ACC112 (cell line): Measurements from ENCODE around the gene EGFR.

Experiments
- H2AFZ ChIP-seq: fragments of 200-600 bp; sonication (generic); one replicate; pipeline ENCODE4 v1.6.0; 2017; ENCODE audit warnings: antibody characterized with exemption, low read length; ENCODE audit not compliant: unreplicated experiment
- H3K27ac ChIP-seq: fragments of 200-600 bp; sonication (generic); 2 replicates; pipeline ENCODE4 v1.5.1; 2014; ENCODE audit warnings: low read depth, mild to moderate bottlenecking, antibody characterized with exemption, low read length, moderate library complexity
- H3K27me3 ChIP-seq: fragments of 200-600 bp; sonication (generic); 2 replicates; pipeline ENCODE4 v1.6.1; 2014; ENCODE audit warnings: mild to moderate bottlenecking, antibody characterized with exemption, low read length, moderate library complexity, mixed read lengths; ENCODE audit not compliant: insufficient read depth
- H3K36me3 ChIP-seq: fragments of 200-600 bp; sonication (generic); 2 replicates; pipeline ENCODE4 v1.6.1; 2016; ENCODE audit warnings: mild to moderate bottlenecking, antibody characterized with exemption, low read length, moderate library complexity, mixed read lengths; ENCODE audit not compliant: insufficient read depth
- H3K4me1 ChIP-seq: fragments of 200-600 bp; sonication (generic); one replicate; pipeline ENCODE4 v1.6.1; 2016; ENCODE audit warnings: low read length, mixed read lengths; ENCODE audit not compliant: insufficient read depth, unreplicated experiment, control insufficient read depth
- H3K4me3 ChIP-seq: fragments of 200-600 bp; sonication (generic); 2 replicates; pipeline ENCODE4 v1.5.1; 2014; ENCODE audit warnings: mild to moderate bottlenecking, low read depth, low read length
- H3K79me2 ChIP-seq: fragments of 200-600 bp; sonication (generic); one replicate; pipeline ENCODE4 v1.6.0; 2016; ENCODE audit warnings: low read length; ENCODE audit not compliant: control insufficient read depth, unreplicated experiment, insufficient read depth

The EGFR gene

DNA sequence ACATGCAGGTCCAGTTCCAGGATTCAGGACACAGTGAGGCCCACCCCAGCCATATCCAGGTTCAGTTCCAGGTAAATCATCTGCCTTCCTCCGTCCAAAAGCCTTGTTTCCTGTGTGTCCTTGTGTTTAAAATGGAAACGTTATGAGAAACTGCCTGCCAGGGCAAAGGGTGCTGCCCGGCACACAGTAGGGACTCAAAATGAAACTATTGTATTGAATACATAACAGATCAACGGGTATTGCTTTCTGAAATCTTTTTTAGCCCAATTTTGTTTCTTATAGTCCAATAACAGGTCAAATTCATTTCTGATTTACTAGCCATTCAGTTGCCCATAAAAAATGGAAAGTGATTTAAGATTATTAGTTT, 115.5 kb downstream of the EGFR start:
- Histone ChIP-seq H3K27me3 (no peaks in the 10 kb centered on the region), H2AFZ (no peak overlapping the region), H3K79me2 (peaks cover 58% of the 10 kb centered on the region), H3K4me3 (peak overlapping the region; percentile 13; the same call in 1 of the 2 replicates), H3K27ac (peak overlapping the region; percentile 99), H3K4me1 (peaks cover 59% of the 10 kb centered on the region), H3K36me3 (peaks cover 21% of the 10 kb centered on the region)

DNA sequence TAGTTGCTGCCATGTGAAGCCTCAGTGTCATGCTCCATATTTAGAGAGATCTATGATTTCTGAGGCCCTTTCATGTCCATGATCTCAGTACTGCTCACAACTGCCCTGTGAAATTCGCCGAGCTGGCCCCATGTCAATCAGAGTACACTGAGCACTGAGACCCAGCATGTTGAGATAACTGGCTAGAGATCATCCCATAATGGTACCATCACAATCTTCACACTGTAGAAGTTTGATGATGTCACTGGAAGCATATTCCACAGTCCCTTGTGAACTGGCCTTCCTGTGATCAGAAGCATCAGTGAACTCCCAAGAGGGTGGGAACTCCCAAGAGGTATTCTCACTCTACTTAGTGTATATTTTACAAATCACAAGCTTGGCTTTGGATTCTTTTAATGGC, 116.0 kb downstream of the EGFR start:
- peak overlapping the region; percentile 13; the same call in 1 of the 2 replicates for H3K4me3 ChIP-seq
- H3K27ac ChIP-seq = peak overlapping the region; percentile 99
- H2AFZ ChIP-seq = no peak overlapping the region
- peaks cover 21% of the 10 kb centered on the region for H3K36me3 ChIP-seq
- H3K79me2 ChIP-seq = peaks cover 59% of the 10 kb centered on the region
- no peaks in the 10 kb centered on the region for H3K27me3 ChIP-seq
- peaks cover 59% of the 10 kb centered on the region for H3K4me1 ChIP-seq

DNA sequence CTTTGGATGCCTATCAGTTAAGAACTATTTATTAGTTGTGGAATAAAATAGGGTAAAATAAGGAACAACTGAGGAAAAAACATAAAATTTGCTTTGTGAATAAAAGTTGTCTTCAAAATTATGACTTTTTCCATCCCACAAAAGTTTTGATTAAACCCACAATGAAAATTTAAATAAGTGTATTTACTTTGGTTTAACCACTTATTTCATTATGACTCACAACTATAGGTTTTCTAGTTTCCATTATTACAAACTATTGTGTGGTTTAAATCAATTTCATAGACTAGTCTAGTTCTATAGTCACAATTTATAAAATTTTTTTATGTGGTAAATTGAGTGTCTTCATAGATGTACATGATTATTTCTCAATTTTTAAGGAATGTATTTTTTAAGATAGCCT, 116.6 kb downstream of the EGFR start:
- Histone ChIP-seq H2AFZ (no peak overlapping the region), H3K4me1 (peaks cover 59% of the 10 kb centered on the region), H3K4me3 (peak overlapping the region; percentile 13; the same call in 1 of the 2 replicates), H3K27me3 (no peaks in the 10 kb centered on the region), H3K27ac (peak overlapping the region; percentile 99), H3K36me3 (peaks cover 21% of the 10 kb centered on the region), H3K79me2 (peaks cover 53% of the 10 kb centered on the region)

DNA sequence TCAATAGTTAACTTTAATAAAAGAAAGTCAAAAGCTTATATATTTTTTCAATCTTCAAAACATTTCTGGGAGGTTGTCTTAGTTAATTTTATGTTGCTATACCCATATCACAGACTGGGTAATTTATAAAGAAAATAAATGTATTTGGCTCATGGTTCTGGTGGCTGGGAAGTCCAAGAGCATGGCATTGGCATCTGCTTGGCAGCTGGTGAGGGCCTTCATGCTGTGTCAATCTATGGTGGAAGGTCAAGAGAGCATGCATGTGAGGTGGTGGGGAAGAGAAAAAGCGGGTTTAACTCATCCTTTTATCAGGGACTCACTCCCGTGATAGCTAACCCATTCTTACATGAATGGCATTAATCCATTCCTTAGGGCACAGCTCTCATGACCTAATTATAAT, 119.8 kb downstream of the EGFR start:
- H3K4me3 ChIP-seq = no peak overlapping the region
- peaks cover 59% of the 10 kb centered on the region for H3K79me2 ChIP-seq
- peak overlapping the region; percentile 88; the same call in 1 of the 2 replicates for H3K27ac ChIP-seq
- peaks cover 43% of the 10 kb centered on the region for H3K4me1 ChIP-seq
- no peaks in the 10 kb centered on the region for H3K27me3 ChIP-seq
- peaks cover 38% of the 10 kb centered on the region for H3K36me3 ChIP-seq
- H2AFZ ChIP-seq = no peak overlapping the region

DNA sequence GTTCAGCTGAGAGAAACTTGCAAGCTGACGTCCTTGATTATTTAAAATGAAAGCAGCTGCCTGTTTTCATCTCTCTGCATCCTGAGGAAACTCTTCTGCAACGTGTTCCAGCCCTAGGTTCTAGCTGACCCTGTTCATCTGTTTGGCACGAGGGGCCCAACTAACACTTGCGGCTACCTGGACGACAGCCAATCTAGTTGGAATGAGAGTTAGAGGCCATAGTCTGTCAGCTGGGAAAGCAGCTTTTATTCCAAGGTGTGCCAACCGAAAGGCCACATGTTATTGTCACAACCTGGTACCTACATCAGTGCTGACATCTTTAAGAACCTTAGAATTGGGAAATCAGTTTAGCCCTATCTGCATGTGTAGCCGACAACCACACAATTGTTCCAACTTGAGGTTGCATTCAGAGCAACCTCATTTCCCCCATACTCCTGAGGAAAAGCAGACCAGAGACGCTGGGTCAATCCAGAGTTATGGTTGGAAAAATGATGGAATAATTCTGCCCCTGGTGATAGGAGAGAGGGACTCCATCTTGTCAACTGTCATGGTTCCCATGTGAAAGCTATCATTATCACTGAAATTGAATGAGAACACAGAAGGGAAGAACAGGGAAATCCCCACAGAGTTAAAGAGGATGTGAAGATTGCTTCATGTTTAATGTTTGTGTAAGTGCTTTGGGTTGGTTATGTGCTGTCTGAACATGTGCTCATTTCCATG, 121.6 kb downstream of the EGFR start:
- Histone ChIP-seq H3K4me3 (peak overlapping the region; percentile 30; the same call in 1 of the 2 replicates), H3K27me3 (no peaks in the 10 kb centered on the region), H3K79me2 (peaks cover 47% of the 10 kb centered on the region), H2AFZ (no peak overlapping the region), H3K4me1 (peaks cover 34% of the 10 kb centered on the region), H3K27ac (peak overlapping the region; percentile 88), H3K36me3 (peaks cover 28% of the 10 kb centered on the region)

DNA sequence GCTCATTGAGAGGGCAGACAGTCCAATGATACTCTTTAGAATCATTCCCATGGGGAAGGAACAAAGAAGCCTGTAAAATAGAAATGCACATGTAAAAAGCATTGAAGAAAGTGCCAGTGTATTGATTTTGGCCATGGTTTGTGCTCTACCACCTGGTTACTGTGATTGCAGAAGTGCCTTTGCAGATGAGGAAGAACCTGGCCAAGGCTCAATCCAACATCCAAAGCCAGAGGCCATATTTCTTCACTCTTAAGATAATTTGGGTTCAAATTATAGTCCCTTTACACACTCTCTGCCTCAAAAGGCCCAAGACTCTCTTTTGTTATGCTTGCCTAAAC, 122.1 kb downstream of the EGFR start:
- peak overlapping the region; percentile 88 for H3K27ac ChIP-seq
- peaks cover 38% of the 10 kb centered on the region for H3K4me1 ChIP-seq
- no peak overlapping the region for H2AFZ ChIP-seq
- H3K36me3 ChIP-seq = peaks cover 27% of the 10 kb centered on the region
- no peaks in the 10 kb centered on the region for H3K27me3 ChIP-seq
- H3K4me3 ChIP-seq = no peak overlapping the region; the same call in 1 of the 2 replicates
- peaks cover 46% of the 10 kb centered on the region for H3K79me2 ChIP-seq

DNA sequence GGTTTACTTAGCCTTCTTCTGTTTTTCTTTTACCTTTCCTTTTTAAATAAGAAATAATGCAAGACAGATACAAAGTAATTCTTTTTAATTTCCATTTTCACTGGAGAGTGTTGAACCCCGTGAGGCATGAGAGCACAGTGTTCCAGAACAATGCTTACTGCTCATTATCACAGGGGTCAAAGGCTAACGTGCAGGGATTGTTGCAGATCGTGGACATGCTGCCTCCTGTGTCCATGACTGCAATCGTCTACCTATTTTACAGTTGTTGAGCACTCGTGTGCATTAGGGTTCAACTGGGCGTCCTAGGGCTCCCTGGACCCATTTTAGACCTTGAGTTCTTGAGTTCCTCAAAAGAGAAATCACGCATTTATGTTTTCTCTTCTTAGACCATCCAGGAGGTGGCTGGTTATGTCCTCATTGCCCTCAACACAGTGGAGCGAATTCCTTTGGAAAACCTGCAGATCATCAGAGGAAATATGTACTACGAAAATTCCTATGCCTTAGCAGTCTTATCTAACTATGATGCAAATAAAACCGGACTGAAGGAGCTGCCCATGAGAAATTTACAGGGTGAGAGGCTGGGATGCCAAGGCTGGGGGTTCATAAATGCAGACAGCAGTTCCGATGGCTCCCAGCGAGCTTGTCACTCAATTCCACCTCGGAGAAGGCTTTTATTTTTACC, 124.2 kb downstream of the EGFR start:
- H3K27me3 ChIP-seq = no peaks in the 10 kb centered on the region
- peaks cover 39% of the 10 kb centered on the region for H3K36me3 ChIP-seq
- no peak overlapping the region for H3K4me3 ChIP-seq
- no peak overlapping the region for H3K27ac ChIP-seq
- H2AFZ ChIP-seq = no peak overlapping the region
- peaks cover 38% of the 10 kb centered on the region for H3K4me1 ChIP-seq
- peaks cover 29% of the 10 kb centered on the region for H3K79me2 ChIP-seq

DNA sequence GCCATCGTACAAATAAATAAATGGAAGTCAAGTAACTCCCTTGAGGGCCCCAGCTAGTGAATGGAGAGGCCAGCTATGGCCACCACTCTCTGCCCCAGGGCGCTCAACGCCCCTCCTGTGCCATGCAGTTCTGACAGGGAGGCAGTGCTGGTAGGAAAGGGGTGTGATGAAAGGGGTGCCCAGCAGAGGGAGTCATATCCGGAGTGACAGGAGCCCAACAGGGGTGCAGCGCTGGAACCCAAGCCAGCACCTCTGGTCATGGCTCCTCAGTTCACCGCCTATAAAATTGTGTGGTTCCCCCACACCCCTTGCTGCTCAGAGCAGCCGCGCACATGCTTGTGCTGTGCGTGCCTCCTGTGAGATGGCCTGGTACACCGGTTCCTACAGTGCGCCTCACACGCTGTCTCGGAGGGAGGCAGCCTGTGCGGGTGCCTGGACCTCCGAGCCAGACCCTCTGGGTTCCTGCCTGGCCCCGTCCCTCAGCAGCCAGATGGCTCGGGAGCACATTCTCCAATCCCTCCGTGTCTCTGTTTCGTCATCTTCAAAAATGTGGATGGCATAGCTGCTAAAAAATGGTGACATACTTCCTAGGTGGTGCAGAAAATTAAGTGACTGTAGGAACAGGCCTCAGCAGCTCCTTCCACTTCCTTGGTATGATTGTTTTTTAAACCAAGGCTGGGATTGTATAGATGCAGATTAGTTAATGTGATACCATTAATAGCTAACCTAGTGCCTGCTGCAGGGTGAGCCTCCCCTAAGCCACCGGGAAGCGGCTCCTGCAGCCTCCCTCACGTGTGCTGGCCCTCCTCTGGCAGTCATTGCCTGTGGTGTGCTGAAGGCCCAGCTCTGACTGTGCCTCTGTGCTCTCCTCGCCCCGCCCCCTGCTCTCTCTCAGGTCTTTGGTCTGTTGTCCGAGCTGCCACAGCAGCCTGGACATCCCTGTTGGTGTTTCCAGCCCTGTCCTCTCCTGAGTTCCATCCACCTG, 125.8 kb downstream of the EGFR start:
- Histone ChIP-seq H3K36me3 (peaks cover 40% of the 10 kb centered on the region), H3K27me3 (no peaks in the 10 kb centered on the region), H3K79me2 (peaks cover 18% of the 10 kb centered on the region), H3K4me3 (no peak overlapping the region), H2AFZ (no peak overlapping the region), H3K27ac (0 out of 2 replicates have a peak overlapping the region, but pooled peaks have one; percentile 7), H3K4me1 (peaks cover 38% of the 10 kb centered on the region)

DNA sequence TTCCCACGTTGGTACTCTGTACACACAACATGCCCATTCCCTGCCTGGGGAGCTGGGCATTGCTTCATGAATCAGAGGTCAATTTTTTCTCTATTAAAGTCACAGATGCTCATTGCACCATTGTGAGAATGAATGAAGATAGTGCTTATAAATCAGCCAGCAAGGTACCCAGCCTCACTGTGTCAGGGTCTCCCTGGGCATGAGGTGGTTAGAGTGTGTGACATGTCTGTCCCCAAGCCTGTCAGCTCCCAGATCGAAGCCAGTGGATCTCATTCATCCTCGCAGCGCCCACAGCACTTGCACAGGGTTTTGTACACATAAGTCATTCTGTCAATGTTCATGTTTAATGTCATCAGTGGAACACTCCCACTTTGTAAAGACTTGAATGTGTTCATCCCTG, 126.8 kb downstream of the EGFR start:
- Histone ChIP-seq H3K27me3 (no peaks in the 10 kb centered on the region), H3K79me2 (peaks cover 17% of the 10 kb centered on the region), H3K27ac (0 out of 2 replicates have a peak overlapping the region, but pooled peaks have one; percentile 7), H2AFZ (no peak overlapping the region), H3K36me3 (peaks cover 40% of the 10 kb centered on the region), H3K4me1 (peaks cover 28% of the 10 kb centered on the region), H3K4me3 (no peak overlapping the region)

DNA sequence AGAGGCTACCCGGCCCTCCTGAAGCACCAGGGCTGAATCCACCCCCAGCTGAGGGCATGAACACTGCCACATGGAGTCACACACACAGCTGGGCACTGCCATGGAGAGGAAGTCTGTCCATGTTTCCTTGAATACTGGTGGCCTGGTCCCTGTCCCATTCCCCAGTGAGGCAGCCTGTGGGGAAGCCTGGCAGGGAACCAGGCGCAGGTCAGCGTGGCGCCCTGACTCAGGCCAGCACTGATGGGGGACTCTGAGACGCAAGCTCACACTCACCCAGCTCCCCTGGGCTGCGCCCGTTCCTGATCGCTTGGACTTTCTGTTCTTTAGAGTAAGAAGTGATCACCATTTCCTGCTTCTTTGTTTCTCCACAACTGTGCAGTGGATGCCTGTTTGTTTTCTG, 128.3 kb downstream of the EGFR start:
- Histone ChIP-seq H3K36me3 (peaks cover 46% of the 10 kb centered on the region), H3K79me2 (peaks cover 4% of the 10 kb centered on the region), H3K27ac (no peak overlapping the region)

More for the DNA sequence above, 128.3 kb downstream of the EGFR start:
- no peak overlapping the region for H2AFZ ChIP-seq
- H3K4me1 ChIP-seq = peaks cover 16% of the 10 kb centered on the region
- H3K27me3 ChIP-seq = no peaks in the 10 kb centered on the region
- no peak overlapping the region for H3K4me3 ChIP-seq
